Trophoblast cell (in vitro differentiated cells and primary cell): ENCODE measurements around the gene NOTCH4.

Source experiments
- DNase-seq, 2 donors: peaks; one replicate each; pipeline ENCODE4 v3.0.0-alpha.2; 2016
- H2AFZ ChIP-seq: 2 replicates; pipeline ENCODE4 v1.6.1; 2013; ENCODE audit warnings: low read length, moderate library complexity, mild to moderate bottlenecking; ENCODE audit not compliant: insufficient read depth, poor library complexity
- H2AK5ac ChIP-seq: 2 replicates; pipeline ENCODE4 v1.6.1; 2013; ENCODE audit warnings: mild to moderate bottlenecking, low read length
- H2BK120ac ChIP-seq: 2 replicates; pipeline ENCODE4 v1.6.1; 2013; ENCODE audit warnings: low read length, mild to moderate bottlenecking, moderate library complexity; ENCODE audit not compliant: insufficient read depth, poor library complexity
- H2BK12ac ChIP-seq: 2 replicates; pipeline ENCODE4 v1.6.1; 2013; ENCODE audit warnings: mild to moderate bottlenecking, low read length, moderate library complexity
- H2BK5ac ChIP-seq: 2 replicates; pipeline ENCODE4 v1.6.1; 2013; ENCODE audit warnings: low read length, low read depth, moderate library complexity, mild to moderate bottlenecking; ENCODE audit not compliant: poor library complexity
- H3K14ac ChIP-seq: 2 replicates; pipeline ENCODE4 v1.6.1; 2013; ENCODE audit warnings: mild to moderate bottlenecking, low read length
- H3K18ac ChIP-seq: 2 replicates; pipeline ENCODE4 v1.6.1; 2013; ENCODE audit warnings: mild to moderate bottlenecking, low read length
- H3K23ac ChIP-seq: 2 replicates; pipeline ENCODE4 v1.6.1; 2013; ENCODE audit warnings: low read length
- H3K27ac ChIP-seq: 2 replicates; pipeline ENCODE4 v1.5.1; 2013; ENCODE audit warnings: low read depth, mild to moderate bottlenecking, inconsistent platforms, low read length, moderate library complexity
- H3K27me3 ChIP-seq: 2 replicates; pipeline ENCODE4 v1.6.1; 2013; ENCODE audit warnings: inconsistent platforms, mild to moderate bottlenecking, low read length, moderate library complexity; ENCODE audit not compliant: insufficient read depth
- H3K36me3 ChIP-seq, 2 experiments: 1 replicate in 1 of 2; 2 replicates in 1 of 2; pipeline ENCODE4 v1.6.1; 2013; ENCODE audit warnings: low read length in 2 of 2, mild to moderate bottlenecking in 2 of 2, moderate library complexity in 1 of 2; ENCODE audit not compliant: insufficient read depth in 2 of 2, control insufficient read depth in 1 of 2
- H3K4ac ChIP-seq: 2 replicates; pipeline ENCODE4 v1.6.1; 2013; ENCODE audit warnings: low read depth, mild to moderate bottlenecking, low read length, moderate library complexity
- H3K4me1 ChIP-seq, 2 experiments: 1 replicate in 1 of 2; 2 replicates in 1 of 2; pipeline ENCODE4 v1.6.1; 2013; ENCODE audit warnings: low read length in 2 of 2, mild to moderate bottlenecking in 2 of 2, moderate library complexity in 1 of 2; ENCODE audit not compliant: insufficient read depth in 2 of 2, control insufficient read depth in 1 of 2
- H3K4me2 ChIP-seq: 2 replicates; pipeline ENCODE4 v1.6.1; 2013; ENCODE audit warnings: inconsistent platforms, mild to moderate bottlenecking, low read length, moderate library complexity
- H3K4me3 ChIP-seq: 2 replicates; pipeline ENCODE4 v1.5.1; 2013; ENCODE audit warnings: mild to moderate bottlenecking, low read depth, low read length, inconsistent platforms
- H3K79me1 ChIP-seq: one replicate; pipeline ENCODE4 v1.6.1; 2013; ENCODE audit warnings: low read length
- H3K79me2 ChIP-seq: 2 replicates; pipeline ENCODE4 v1.6.1; 2013; ENCODE audit warnings: low read length, mild to moderate bottlenecking; ENCODE audit not compliant: control insufficient read depth, insufficient read depth, poor library complexity
- H3K9ac ChIP-seq: 2 replicates; pipeline ENCODE4 v1.6.1; 2013; ENCODE audit warnings: mild to moderate bottlenecking, low read length
- H3K9me3 ChIP-seq: 2 replicates; pipeline ENCODE4 v1.6.1; 2013; ENCODE audit warnings: low read depth, mild to moderate bottlenecking, control low read depth, inconsistent platforms, low read length; ENCODE audit not compliant: insufficient read depth
- H4K12ac ChIP-seq: 2 replicates; pipeline ENCODE4 v1.6.1; 2013; ENCODE audit warnings: low read depth, mild to moderate bottlenecking, low read length, moderate library complexity
- H4K8ac ChIP-seq: 2 replicates; pipeline ENCODE4 v1.6.1; 2013; ENCODE audit warnings: low read depth, mild to moderate bottlenecking, low read length, moderate library complexity
- H4K91ac ChIP-seq: one replicate; pipeline ENCODE4 v1.6.1; 2013; ENCODE audit warnings: low read depth, mild to moderate bottlenecking, low read length, moderate library complexity
- WGBS: extraction: QIAGEN DNeasy Blood & Tissue Kit; methylation state at CpG from one replicate; pipeline ENCODE4 v1.1.7; 2013; ENCODE audit warnings: missing lambda C conversion rate; ENCODE audit not compliant: insufficient read length, insufficient coverage; ENCODE audit errors: extremely low coverage; 5-methylcytosine and 5-hydroxymethylcytosine counted together

The NOTCH4 gene

GRCh38 chr6:32190911-32191677 is 32.8 kb downstream of the NOTCH4 start:
- peak overlapping the region; percentile 37 for H3K18ac ChIP-seq
- no peaks in the 10 kb centered on the region for H3K27me3 ChIP-seq
- peaks cover 15 to 24% of the 10 kb centered on the region in 2 experiments for H3K4me1 ChIP-seq
- DNase-seq = no peak
- peak overlapping the region; percentile 4 for H3K4ac ChIP-seq
- peaks cover 24% of the 10 kb centered on the region for H3K79me1 ChIP-seq
- peaks cover 14% of the 10 kb centered on the region for H3K79me2 ChIP-seq
- peak overlapping the region; percentile 11 for H3K4me2 ChIP-seq
- H4K12ac ChIP-seq = peak overlapping the region; percentile 31
- H3K36me3 ChIP-seq = peaks cover 20 to 21% of the 10 kb centered on the region in 2 experiments
- peak overlapping the region; percentile 41 for H3K14ac ChIP-seq
- H2AK5ac ChIP-seq = peak overlapping the region; percentile 59
- H3K23ac ChIP-seq = no peak overlapping the region
- no peak overlapping the region for H3K4me3 ChIP-seq
- peak overlapping the region; percentile 11 for H2BK5ac ChIP-seq
- peak overlapping the region; percentile 17 for H4K8ac ChIP-seq
- peak overlapping the region; percentile 92 for H4K91ac ChIP-seq
- WGBS = no CpG with 5 or more reads among the region's 8 CpGs
- H2AFZ ChIP-seq = no peak overlapping the region
- peak overlapping the region; percentile 85 for H2BK12ac ChIP-seq
- H3K9ac ChIP-seq = no peak overlapping the region
- peak overlapping the region; percentile 29 for H2BK120ac ChIP-seq
- no peak overlapping the region for H3K27ac ChIP-seq
- H3K9me3 ChIP-seq = no peaks in the 10 kb centered on the region

- Histone ChIP-seq H3K4me2 (peak within 1 kb of the TSS; percentile 86), H4K12ac (peak within 1 kb of the TSS; percentile 93), H2AK5ac (peak within 1 kb of the TSS; percentile 80), H3K79me1 (peaks cover 21% of the 10 kb centered on the region), H3K9ac (peak within 1 kb of the TSS; percentile 62), H2BK12ac (peak within 1 kb of the TSS; percentile 85), H3K4ac (peak within 1 kb of the TSS; percentile 85), H2BK5ac (peak within 1 kb of the TSS; percentile 92), H4K91ac (peak within 1 kb of the TSS; percentile 92), H3K27ac (peak within 1 kb of the TSS; percentile 70), H3K36me3 (peaks cover 20 to 22% of the 10 kb centered on the region in 2 experiments), H3K4me3 (peak within 1 kb of the TSS; percentile 71), H3K14ac (peak within 1 kb of the TSS; percentile 94), H3K79me2 (peaks cover 11% of the 10 kb centered on the region), H2BK120ac (peak within 1 kb of the TSS; percentile 93), H3K18ac (peak within 1 kb of the TSS; percentile 89), H4K8ac (peak within 1 kb of the TSS; percentile 97), H3K4me1 (peaks cover 15 to 24% of the 10 kb centered on the region in 2 experiments), H3K23ac (no peak within 1 kb of the TSS), H3K27me3 (no peaks in the 10 kb centered on the region), H2AFZ (peak within 1 kb of the TSS; percentile 51), H3K9me3 (no peaks in the 10 kb centered on the region)
- DNase-seq = peak; percentile 52 to 65
- WGBS = no CpG with 5 or more reads among the region's 23 CpGs
Observed at GRCh38 chr6:32190054-32190851, 33.6 kb downstream of the NOTCH4 start, which contains the start of gene PBX2. Gene PBX2 (minus strand): TSS chr6:32190202. CDS start chr6:32189915, 287 bp downstream.

GRCh38 chr6:32189742-32190053 is 34.2 kb downstream of the NOTCH4 start:
- peaks cover 20 to 22% of the 10 kb centered on the region in 2 experiments for H3K36me3 ChIP-seq
- peaks cover 18% of the 10 kb centered on the region for H3K79me1 ChIP-seq
- peaks cover 11% of the 10 kb centered on the region for H3K79me2 ChIP-seq
- H2AFZ ChIP-seq = no peak overlapping the region
- no peak overlapping the region for H3K23ac ChIP-seq
- H2BK120ac ChIP-seq = peak overlapping the region; percentile 47
- H2BK5ac ChIP-seq = peak overlapping the region; percentile 75
- peak overlapping the region; percentile 85 for H3K4ac ChIP-seq
- peak overlapping the region; percentile 71 for H3K4me3 ChIP-seq
- H4K8ac ChIP-seq = peak overlapping the region; percentile 61
- H3K14ac ChIP-seq = peak overlapping the region; percentile 94
- no CpG with 5 or more reads among the region's 23 CpGs for WGBS
- peak overlapping the region; percentile 48 for H2AK5ac ChIP-seq
- H4K91ac ChIP-seq = peak overlapping the region; percentile 81
- peak overlapping the region; percentile 62 for H3K9ac ChIP-seq
- peak overlapping the region; percentile 86 for H3K4me2 ChIP-seq
- H3K27ac ChIP-seq = peak overlapping the region; percentile 55
- DNase-seq = no peak
- H3K18ac ChIP-seq = peak overlapping the region; percentile 78
- peaks cover 10 to 24% of the 10 kb centered on the region in 2 experiments for H3K4me1 ChIP-seq
- no peaks in the 10 kb centered on the region for H3K27me3 ChIP-seq
- H2BK12ac ChIP-seq = no peak overlapping the region
- H3K9me3 ChIP-seq = no peaks in the 10 kb centered on the region
- H4K12ac ChIP-seq = peak overlapping the region; percentile 68

GRCh38 chr6:32189069-32189741 is 34.7 kb downstream of the NOTCH4 start:
- Histone ChIP-seq H3K9ac (peak overlapping the region; percentile 62), H3K27ac (peak overlapping the region; percentile 55), H3K4ac (peak overlapping the region; percentile 85), H4K91ac (peak overlapping the region; percentile 81), H3K9me3 (no peaks in the 10 kb centered on the region), H3K18ac (peak overlapping the region; percentile 78), H2BK5ac (peak overlapping the region; percentile 75), H3K4me3 (peak overlapping the region; percentile 71), H4K12ac (peak overlapping the region; percentile 68), H2BK120ac (peak overlapping the region; percentile 47), H4K8ac (peak overlapping the region; percentile 61), H3K36me3 (peaks cover 22% of the 10 kb centered on the region in 2 experiments), H3K14ac (peak overlapping the region; percentile 94), H2AFZ (no peak overlapping the region), H3K4me1 (peaks cover 10 to 26% of the 10 kb centered on the region in 2 experiments), H3K79me1 (peaks cover 18% of the 10 kb centered on the region), H3K23ac (no peak overlapping the region), H2AK5ac (peak overlapping the region; percentile 48), H3K79me2 (peaks cover 11% of the 10 kb centered on the region), H3K4me2 (peak overlapping the region; percentile 86), H3K27me3 (no peaks in the 10 kb centered on the region), H2BK12ac (no peak overlapping the region)
- no CpG with 5 or more reads among the region's 10 CpGs for WGBS
- no peak for DNase-seq
